Head of caudate nucleus (tissue), 42 donors: Measurements from ENCODE around the gene CHIT1.

ENCODE experiments used
- DNase-seq, 42 donors: peaks; one replicate each; pipeline versions ENCODE4 v3.0.0 to v3.0.0-alpha.2; 2020 to 2021; ENCODE audit warnings: mixed read lengths in 7 of 42
- intact Hi-C: fragments of 100-400 bp; cut with DNase I; formaldehyde crosslinking; loops from one replicate; pipeline ENCODE4 v1.15.0; 2022

The CHIT1 gene

GRCh38 chr1:203171341-203172183 is 57.9 kb downstream of the CHIT1 start:
- intact Hi-C loops = loop anchor here (2.0 to 5.0 kb wide), 2 partner anchors 46 to 53 kb away; no protein-coding TSS in a partner anchor

GRCh38 chr1:203170625-203171330 is 58.7 kb downstream of the CHIT1 start:
- intact Hi-C loops = loop anchor here (2.0 to 5.0 kb wide), 2 partner anchors 47 to 52 kb away; no protein-coding TSS in a partner anchor
- peak in 2 of 42 donors; percentile 10 to 23 for DNase-seq

More at GRCh38 chr1:203171341-203172183, 57.9 kb downstream of the CHIT1 start:
- DNase-seq = peak in 5 of 42 donors; percentile 1 to 36 (median 17)

- peak in 3 of 42 donors; percentile 17 to 32 (median 24) for DNase-seq
- intact Hi-C loops = loop anchor here (2.0 to 5.0 kb wide), 2 partner anchors 47 to 51 kb away; no protein-coding TSS in a partner anchor
Observed at GRCh38 chr1:203169770-203170520, 59.5 kb downstream of the CHIT1 start.

DNA sequence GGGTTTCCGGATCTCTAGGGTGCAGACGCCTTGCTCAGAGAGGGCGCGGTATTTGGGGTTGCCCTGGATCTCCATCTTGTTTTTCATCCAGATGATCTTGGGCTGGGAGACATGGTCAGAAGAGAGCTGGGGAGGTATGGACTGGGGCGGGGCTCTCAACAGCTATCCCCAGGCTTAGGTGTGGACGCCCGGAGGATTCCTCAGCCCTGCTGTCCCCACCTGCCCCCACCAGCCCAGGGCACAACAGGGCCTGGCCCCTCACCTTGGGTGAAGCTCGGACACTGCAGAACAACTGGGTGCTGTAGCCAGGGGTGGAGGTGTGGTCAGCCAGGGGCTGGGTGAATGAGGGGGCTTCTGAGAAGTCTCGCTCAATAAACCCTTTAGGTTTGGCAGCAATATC is 60.5 kb downstream of the CHIT1 start:
- intact Hi-C loops = no loop called here
- peak in 2 of 42 donors; percentile 13 to 21 for DNase-seq

DNA sequence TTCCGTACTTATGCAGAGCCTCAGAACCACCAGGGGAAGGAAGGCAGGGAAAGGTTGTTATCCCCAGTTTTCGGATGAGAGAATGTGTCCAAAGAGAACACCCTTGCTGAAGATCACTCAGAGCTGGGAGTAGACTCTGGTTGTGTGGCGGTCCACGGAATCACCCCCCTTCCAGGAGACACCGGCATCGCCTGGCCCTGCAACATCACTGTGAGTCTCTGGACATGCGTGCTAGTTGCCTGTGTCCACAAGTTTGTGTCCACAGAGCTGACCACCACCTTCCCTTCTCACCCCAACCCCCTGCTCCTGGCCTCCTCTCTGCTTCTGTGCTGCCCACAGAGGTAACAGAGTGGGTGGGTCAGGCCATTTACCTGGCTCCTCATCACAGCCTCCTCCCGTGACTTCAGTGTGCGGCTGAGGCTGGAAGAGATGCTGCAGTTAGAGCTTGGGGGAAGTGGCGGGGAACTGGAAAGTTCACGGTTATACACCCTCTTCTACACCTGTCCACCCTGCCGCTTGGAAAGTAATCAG is 61.2 kb downstream of the CHIT1 start:
- intact Hi-C loops = no loop called here

GRCh38 chr1:203167913-203168200 is 61.6 kb downstream of the CHIT1 start:
- intact Hi-C loops = no loop called here
- DNase-seq = peak in 1 of 42 donors; percentile 26

More for the DNA sequence above, 61.2 kb downstream of the CHIT1 start:
- DNase-seq = peak in 1 of 42 donors; percentile 24

- intact Hi-C loops = no loop called here
- peak in 41 of 42 donors; percentile 46 to 90 (median 75) for DNase-seq
Observed at GRCh38 chr1:203167026-203167912, 62.2 kb downstream of the CHIT1 start.

- peak in 27 of 42 donors; percentile 33 to 82 (median 60) for DNase-seq
Observed at GRCh38 chr1:203166192-203166940, 63.1 kb downstream of the CHIT1 start.

More at GRCh38 chr1:203166192-203166940, 63.1 kb downstream of the CHIT1 start:
- intact Hi-C loops = no loop called here
